HepG2 (cell line): ENCODE data around the gene HPCAL1. TPM values are rescaled to one million over a fixed set of nuclear protein-coding genes. Genes with fewer than 3 reads are reported as not detected.
A peak's percentile ranks its signal among the peaks of the same experiment; 100 is the strongest.

Experiments used
- CSRNP2 ChIP-seq: sonication (generic); formaldehyde crosslinking; conservative IDR thresholded peaks from 2 replicates; pipeline ENCODE4 v1.8.0; 2022; ENCODE audit warnings: low read depth, missing genetic modification reagents
- ELF3 ChIP-seq: IDR thresholded peaks from 2 replicates; pipeline ENCODE4 v1.6.1; 2016; ENCODE audit warnings: missing genetic modification reagents, missing compliant biosample characterization
- HCFC1 ChIP-seq: fragments of 150-350 bp; IDR thresholded peaks from 2 replicates; pipeline ENCODE4 v1.6.1; 2014; ENCODE audit warnings: low read depth, low read length
- MED1 ChIP-seq: sonication (generic); formaldehyde crosslinking; IDR thresholded peaks from 2 replicates; pipeline ENCODE4 v1.4.0; 2020; ENCODE audit warnings: missing genetic modification reagents
- MIER3 ChIP-seq: IDR thresholded peaks from 2 replicates; pipeline ENCODE4 v1.6.1; 2016; ENCODE audit warnings: missing compliant biosample characterization, borderline replicate concordance
- NR2F2 ChIP-seq: IDR thresholded peaks from 2 replicates; pipeline ENCODE4 v1.6.1; 2012; ENCODE audit warnings: low read depth, inconsistent platforms, borderline replicate concordance
- PHF20 ChIP-seq: sonication (generic); formaldehyde crosslinking; IDR thresholded peaks from 2 replicates; pipeline ENCODE4 v1.5.0; 2020; ENCODE audit warnings: mild to moderate bottlenecking, missing genetic modification reagents
- RAD21 ChIP-seq: fragments of 450-650 bp; formaldehyde crosslinking; IDR thresholded peaks from 2 replicates; pipeline ENCODE4 v1.5.0; 2020; ENCODE audit warnings: mild to moderate bottlenecking
- ZBTB10 ChIP-seq: sonication (generic); formaldehyde crosslinking; IDR thresholded peaks from 2 replicates; pipeline ENCODE4 v1.4.0; 2020; ENCODE audit warnings: missing genetic modification reagents, borderline replicate concordance
- ZBTB4 ChIP-seq: sonication (generic); formaldehyde crosslinking; IDR thresholded peaks from 2 replicates; pipeline ENCODE4 v1.4.0; 2020; ENCODE audit warnings: missing genetic modification reagents, mild to moderate bottlenecking, borderline replicate concordance
- ZBTB7A ChIP-seq: sonication (generic); formaldehyde crosslinking; IDR thresholded peaks from 2 replicates; pipeline ENCODE4 v1.8.0; 2022; ENCODE audit warnings: mild to moderate bottlenecking, missing genetic modification reagents
- ZKSCAN1 ChIP-seq: fragments of 150-350 bp; IDR thresholded peaks from 2 replicates; pipeline ENCODE4 v1.6.1; 2014; ENCODE audit warnings: low read length
- ZNF121 ChIP-seq: sonication (generic); formaldehyde crosslinking; IDR thresholded peaks from 2 replicates; pipeline ENCODE4 v1.5.0; 2020; ENCODE audit warnings: mild to moderate bottlenecking, missing genetic modification reagents
- ZNF510 ChIP-seq: sonication (generic); formaldehyde crosslinking; IDR thresholded peaks from 2 replicates; pipeline ENCODE4 v1.4.0; 2020; ENCODE audit warnings: low read depth, mild to moderate bottlenecking, missing genetic modification reagents
- ZNF687 ChIP-seq: sonication (generic); formaldehyde crosslinking; IDR thresholded peaks from 2 replicates; pipeline ENCODE4 v1.5.1; 2020; ENCODE audit warnings: mild to moderate bottlenecking, missing genetic modification reagents, moderate library complexity
- ZNF776 ChIP-seq: sonication (generic); formaldehyde crosslinking; IDR thresholded peaks from 2 replicates; pipeline ENCODE4 v1.4.0; 2020; ENCODE audit warnings: mild to moderate bottlenecking, missing genetic modification reagents
- ZNF790 ChIP-seq: sonication (generic); formaldehyde crosslinking; IDR thresholded peaks from 2 replicates; pipeline ENCODE4 v1.8.0; 2022; ENCODE audit warnings: missing genetic modification reagents, mild to moderate bottlenecking, borderline replicate concordance
- polyA plus RNA-seq, 8 experiments: library from polyadenylated mRNA; depleted of rRNA in 3 of 8; stranded (reverse) in 7 of 8; unstranded in 1 of 8; fragments of >200 nt; fragmentation: Illumina TruSeq in 4 of 8; extraction: Trizol in 4 of 8; gene quantifications; 2 replicates each; pipeline versions ENCODE4 v1.2.1 to v1.2.3, GENCODE V29; 2011 to 2016; ENCODE audit warnings: low read depth in 4 of 8, missing spikeins in 1 of 8, mixed read lengths in 1 of 8; ENCODE audit not compliant: insufficient read depth in 1 of 8
- total RNA-seq, 5 experiments: library from RNA; depleted of rRNA; stranded (reverse); fragments of >200 nt; fragmentation: Illumina TruSeq; extraction: Trizol; gene quantifications; 2 replicates each; pipeline ENCODE4 v1.2.3, GENCODE V29; 2016; ENCODE audit warnings: low read depth in 1 of 5

HPCAL1 gene
- total and polyA plus RNA-seq, 2 of the 13 experiments (the other 11 are each of a cell fraction or from before 2014, with no cell fraction given), result 29.5 to 29.9 TPM

- peak; percentile 58 for TF ChIP-seq ZNF687 (CRISPR knock-in tag)
- TF ChIP-seq HCFC1, result peak; percentile 24; the same call in 1 of the 2 replicates
- TF ChIP-seq MED1 (CRISPR knock-in tag), result 0 out of 2 replicates have a peak, but pooled peaks have one; percentile 25
- TF ChIP-seq ZNF121 (CRISPR knock-in tag), result no peak
- TF ChIP-seq CSRNP2 (CRISPR knock-in tag), result no peak
- TF ChIP-seq NR2F2, result no peak; the same call in 1 of the 2 replicates
- no peak for TF ChIP-seq ZNF790 (CRISPR knock-in tag)
- TF ChIP-seq ZNF510 (CRISPR knock-in tag), result no peak
- TF ChIP-seq ZBTB7A (CRISPR knock-in tag), result peak; percentile 67; the same call in 1 of the 2 replicates
- no peak for TF ChIP-seq PHF20
- no peak for TF ChIP-seq ZKSCAN1
- TF ChIP-seq ZBTB10 (CRISPR knock-in tag), result no peak
- TF ChIP-seq ELF3 (CRISPR knock-in tag), result 0 out of 2 replicates have a peak, but pooled peaks have one; percentile 34
- peak; percentile 100 for TF ChIP-seq RAD21 (CRISPR knock-in tag)
- TF ChIP-seq ZBTB4 (CRISPR knock-in tag), result 0 out of 2 replicates have a peak, but pooled peaks have one; percentile 56
- TF ChIP-seq MIER3 (CRISPR knock-in tag), result peak; percentile 63; the same call in 1 of the 2 replicates
- TF ChIP-seq ZNF776 (CRISPR knock-in tag), result no peak
Observed at GRCh38 chr2:10434886-10435819, 132.4 kb downstream of the HPCAL1 start (continued).
